Esophagus (tissue), 2 donors: ENCODE data around the gene KRTAP29-1. TPM values are rescaled to one million over a fixed set of nuclear protein-coding genes. Genes with fewer than 3 reads are reported as not detected.

Experiments used
- H3K27ac ChIP-seq, 2 donors: one replicate each; pipeline ENCODE4 v1.5.1; 2013; ENCODE audit warnings: low read depth in 2 of 2, mild to moderate bottlenecking in 2 of 2, inconsistent platforms in 1 of 2, low read length in 1 of 2, moderate library complexity in 1 of 2
- H3K27me3 ChIP-seq, 2 donors: one replicate each; pipeline ENCODE4 v1.6.1; 2013; ENCODE audit warnings: low read length in 2 of 2, control low read depth in 1 of 2, mild to moderate bottlenecking in 1 of 2; ENCODE audit not compliant: insufficient read depth in 2 of 2, control insufficient read depth in 1 of 2
- H3K36me3 ChIP-seq, 2 donors: one replicate each; pipeline ENCODE4 v1.6.1; 2013; ENCODE audit warnings: low read length in 1 of 2; ENCODE audit not compliant: control insufficient read depth in 2 of 2, insufficient read depth in 2 of 2
- H3K4me1 ChIP-seq, 2 donors: one replicate each; pipeline ENCODE4 v1.6.1; 2013; ENCODE audit warnings: low read length in 1 of 2; ENCODE audit not compliant: control insufficient read depth in 2 of 2, insufficient read depth in 2 of 2
- H3K4me3 ChIP-seq, 2 donors: one replicate each; pipeline ENCODE4 v1.5.1; 2013; ENCODE audit warnings: low read length in 2 of 2, mild to moderate bottlenecking in 2 of 2, low read depth in 1 of 2, moderate library complexity in 1 of 2
- H3K9me3 ChIP-seq, 2 donors: one replicate each; pipeline ENCODE4 v1.6.1; 2013; ENCODE audit warnings: mild to moderate bottlenecking in 2 of 2, low read depth in 1 of 2, low read length in 1 of 2, moderate library complexity in 1 of 2; ENCODE audit not compliant: control insufficient read depth in 2 of 2, insufficient read depth in 1 of 2
- WGBS, 2 donors: extraction: QIAGEN DNeasy Blood & Tissue Kit; methylation state at CpG; one replicate each; pipeline ENCODE4 v1.1.7; 2013; 5-methylcytosine and 5-hydroxymethylcytosine counted together
- polyA plus RNA-seq, 2 donors: library from polyadenylated mRNA; stranded (reverse); fragments of 200-250 nt; gene quantifications; one replicate each; pipeline ENCODE4 v1.2.3, GENCODE V29; 2013
- donor health status: healthy with polysubstance abuse.
- donor health status: Bipolar disorder and iron deficiency.

KRTAP29-1 gene
- polyA plus RNA-seq, 2 donors, result not detected

DNA sequence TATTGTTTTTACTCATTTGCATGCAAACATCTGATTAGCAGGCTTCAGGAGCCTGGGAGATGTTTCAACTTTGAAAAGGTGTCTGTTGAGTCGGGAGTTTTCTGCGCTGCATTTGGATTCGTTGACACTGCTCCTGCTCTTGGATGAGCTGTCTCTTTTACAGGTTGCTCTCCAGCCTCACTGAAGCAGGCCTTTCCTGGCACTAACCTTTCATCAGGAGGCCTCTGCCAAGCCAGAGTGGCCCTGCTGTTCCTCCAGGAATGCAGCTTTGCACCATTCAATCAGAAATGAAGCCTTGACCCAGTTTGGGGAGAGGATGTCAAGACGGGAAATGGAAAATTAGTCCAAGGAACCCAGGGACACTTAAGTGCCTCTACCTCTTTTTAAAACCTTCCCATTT is 330 bp upstream of the KRTAP29-1 start:
- Histone ChIP-seq H3K27me3 (peaks cover 0 to 2% of the 10 kb centered on the region in 2 donors), H3K9me3 (no peaks in the 10 kb centered on the region), H3K36me3 (no peaks in the 10 kb centered on the region), H3K27ac (no peak overlapping the region), H3K4me3 (no peak overlapping the region), H3K4me1 (peaks cover 4 to 12% of the 10 kb centered on the region in 2 donors)
- whole genome bisulfite sequencing, 2 donors, result 88 to 91% methylated on average over 4 of the region's 4 CpGs

GRCh38 chr17:41301204-41301790 is 1.4 kb downstream of the KRTAP29-1 start:
- no peaks in the 10 kb centered on the region for H3K36me3 ChIP-seq
- peaks cover 4 to 12% of the 10 kb centered on the region in 2 donors for H3K4me1 ChIP-seq
- peak overlapping the region in 1 of 2 donors; percentile 58 for H3K27ac ChIP-seq
- no peaks in the 10 kb centered on the region for H3K9me3 ChIP-seq
- 40 to 62% methylated on average over 5 of the region's 5 CpGs for WGBS, 2 donors
- peaks cover 0 to 2% of the 10 kb centered on the region in 2 donors for H3K27me3 ChIP-seq
- H3K4me3 ChIP-seq, result no peak overlapping the region

DNA sequence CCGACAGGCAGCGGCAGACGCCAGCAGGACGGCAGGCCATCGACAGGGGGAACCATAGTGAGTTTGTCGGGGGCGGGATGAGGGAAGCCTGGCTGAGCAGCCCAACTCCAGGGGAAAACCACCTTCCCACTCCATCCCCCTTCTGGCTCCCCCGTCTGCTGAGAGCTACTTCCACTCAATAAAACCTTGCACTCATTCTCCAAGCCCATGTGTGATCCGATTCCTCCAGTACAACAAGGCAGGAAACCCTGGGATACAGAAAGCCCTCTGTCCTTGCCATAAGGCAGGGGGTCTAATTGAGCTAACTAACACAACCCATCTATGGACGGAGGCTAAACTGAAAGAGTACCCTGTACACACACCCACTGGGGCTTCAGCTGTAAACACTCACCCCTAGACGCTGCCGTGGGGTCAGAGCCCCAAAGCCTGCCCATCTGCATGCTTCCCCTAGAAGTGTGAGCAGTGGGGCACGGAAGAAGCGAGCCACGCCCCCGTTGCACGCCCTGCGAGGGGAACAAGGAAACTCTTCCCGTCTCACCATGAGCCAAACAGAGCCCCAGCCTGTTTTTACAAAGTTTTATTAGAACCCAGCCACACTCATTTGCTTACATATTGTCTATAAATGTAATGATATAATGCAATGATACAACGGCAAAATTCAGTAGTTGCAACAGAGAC is 4.1 kb downstream of the KRTAP29-1 start:
- Histone ChIP-seq H3K9me3 (no peaks in the 10 kb centered on the region), H3K36me3 (no peaks in the 10 kb centered on the region)
- 90 to 95% methylated on average over 20 of the region's 20 CpGs for WGBS, 2 donors

GRCh38 chr17:41296846-41297245 is 5.8 kb downstream of the KRTAP29-1 start:
- peaks cover 3 to 4% of the 10 kb centered on the region in 2 donors for H3K4me1 ChIP-seq
- H3K27me3 ChIP-seq, result peaks cover 0 to 2% of the 10 kb centered on the region in 2 donors
- WGBS, 2 donors, result 32 to 45% methylated on average over 1 of the region's 1 CpG
- H3K9me3 ChIP-seq, result no peaks in the 10 kb centered on the region
- no peaks in the 10 kb centered on the region for H3K36me3 ChIP-seq
- no peak overlapping the region for H3K4me3 ChIP-seq
- no peak overlapping the region for H3K27ac ChIP-seq

More for the DNA sequence above, 4.1 kb downstream of the KRTAP29-1 start:
- Histone ChIP-seq H3K27me3 (peaks cover 0 to 2% of the 10 kb centered on the region in 2 donors), H3K4me3 (no peak overlapping the region), H3K27ac (no peak overlapping the region), H3K4me1 (peaks cover 4 to 12% of the 10 kb centered on the region in 2 donors)

DNA sequence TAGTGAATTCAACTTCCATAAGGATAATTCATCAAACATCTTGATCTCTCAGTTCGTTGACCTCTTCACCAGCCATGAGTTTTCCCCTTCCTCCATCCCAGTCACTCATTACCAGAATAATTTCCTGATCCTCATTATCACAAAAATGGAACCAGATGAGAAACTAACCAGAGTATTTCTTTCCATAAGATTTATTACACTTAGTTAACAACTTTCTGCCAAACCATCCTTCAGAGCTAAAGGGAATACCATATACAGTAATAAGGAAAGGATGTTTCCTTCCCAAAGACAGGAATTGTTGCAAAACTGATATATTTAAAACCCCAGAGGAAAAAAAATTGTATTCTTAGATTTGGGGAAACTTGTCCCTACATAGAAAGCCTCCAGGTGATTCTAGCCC is 8.6 kb downstream of the KRTAP29-1 start:
- Histone ChIP-seq H3K9me3 (no peaks in the 10 kb centered on the region), H3K27ac (no peak overlapping the region), H3K4me1 (no peaks in the 10 kb centered on the region), H3K27me3 (peaks cover 0 to 2% of the 10 kb centered on the region in 2 donors), H3K36me3 (no peaks in the 10 kb centered on the region), H3K4me3 (no peak overlapping the region)
- WGBS, 2 donors, result 75 to 78% methylated on average over 1 of the region's 1 CpG

- H3K4me3 ChIP-seq, result no peak overlapping the region
- no peaks in the 10 kb centered on the region for H3K27me3 ChIP-seq
- H3K9me3 ChIP-seq, result no peaks in the 10 kb centered on the region
- H3K36me3 ChIP-seq, result no peaks in the 10 kb centered on the region
- H3K27ac ChIP-seq, result no peak overlapping the region
- WGBS, 2 donors, result 79 to 86% methylated on average over 3 of the region's 3 CpGs
- H3K4me1 ChIP-seq, result no peaks in the 10 kb centered on the region
These were observed 15.6 kb downstream of the KRTAP29-1 start for GRCh38 chr17:41287050-41287449.

GRCh38 chr17:41284546-41284945 is 18.1 kb downstream of the KRTAP29-1 start:
- no peak overlapping the region for H3K27ac ChIP-seq
- H3K4me1 ChIP-seq, result no peaks in the 10 kb centered on the region
- 40 to 53% methylated on average over 2 of the region's 2 CpGs for WGBS, 2 donors
- H3K27me3 ChIP-seq, result no peaks in the 10 kb centered on the region
- no peaks in the 10 kb centered on the region for H3K36me3 ChIP-seq
- no peak overlapping the region for H3K4me3 ChIP-seq
- H3K9me3 ChIP-seq, result peaks cover 0 to 2% of the 10 kb centered on the region in 2 donors

DNA sequence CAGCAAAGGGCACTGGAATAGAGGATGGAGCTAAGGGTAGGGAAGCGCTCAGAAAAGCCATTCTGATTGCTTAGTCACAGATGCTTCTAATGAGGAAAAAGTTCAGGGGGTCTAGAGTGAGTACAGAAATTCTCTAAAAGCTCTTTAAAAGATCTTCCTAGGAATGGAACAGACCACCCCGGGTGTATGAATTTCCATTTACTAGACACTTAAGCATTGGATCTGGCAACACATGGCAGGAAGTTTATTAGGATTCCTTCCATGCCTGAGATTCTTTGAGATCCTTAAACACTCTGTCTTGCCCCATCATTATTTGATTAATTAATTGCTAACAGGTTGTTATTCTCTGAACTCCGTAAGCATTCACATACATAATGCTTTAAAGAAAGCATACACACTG is 18.6 kb downstream of the KRTAP29-1 start:
- WGBS, 2 donors, result 55 to 63% methylated on average over 3 of the region's 3 CpGs
- Histone ChIP-seq H3K36me3 (no peaks in the 10 kb centered on the region), H3K9me3 (peaks cover 0 to 2% of the 10 kb centered on the region in 2 donors), H3K27me3 (no peaks in the 10 kb centered on the region), H3K27ac (no peak overlapping the region), H3K4me3 (no peak overlapping the region), H3K4me1 (no peaks in the 10 kb centered on the region)

- no peak overlapping the region for H3K27ac ChIP-seq
- H3K4me1 ChIP-seq, result no peaks in the 10 kb centered on the region
- 79 to 87% methylated on average over 3 of the region's 3 CpGs for WGBS, 2 donors
- no peaks in the 10 kb centered on the region for H3K27me3 ChIP-seq
- no peaks in the 10 kb centered on the region for H3K36me3 ChIP-seq
- H3K9me3 ChIP-seq, result peaks cover 0 to 2% of the 10 kb centered on the region in 2 donors
- no peak overlapping the region for H3K4me3 ChIP-seq
These were observed 24.3 kb downstream of the KRTAP29-1 start for GRCh38 chr17:41278176-41278955.
